HCT116 (cell line): Measurements from ENCODE around the gene MAGI3. TPM values are rescaled to one million over a fixed set of nuclear protein-coding genes. Genes with fewer than 3 reads are reported as not detected.

Experiments
- ATAC-seq: fragments of 200-7000 bp; cut with Tn5 transposase; 2 replicates; pipeline ENCODE4 v1.9.1; 2020; ENCODE audit warnings: mild to moderate bottlenecking, moderate library complexity
- BruUV-seq: library from RNA; stranded (reverse); fragments of 400-500 nt; replicated peaks from 2 replicates; lab custom pipeline; 2021; lab: Mats Ljungman, UMichigan
- CTCF ChIA-PET: fragments of 300-600 bp; sonication (Branson Sonifier 250); formaldehyde crosslinking; loops from one replicate; lab custom pipeline; 2021; ENCODE audit warnings: antibody characterized with exemption; lab: Charles Lee
- POLR2A ChIA-PET: fragments of 300-600, 350-600 bp; sonication (Branson Sonifier 250); formaldehyde crosslinking; loops from one replicate; lab custom pipeline; 2021; ENCODE audit warnings: antibody characterized with exemption; lab: Charles Lee
- RAD21 ChIA-PET, 2 experiments: fragments of 300-600 bp; sonication (Branson Sonifier 250); formaldehyde crosslinking; loops; one replicate each; lab custom pipeline; 2023; ENCODE audit warnings: low total read pairs in 2 of 2; ENCODE audit not compliant: uncharacterized antibody in 2 of 2, unreplicated experiment in 2 of 2, low non-redundant PET in 1 of 2; lab: Charles Lee
- DNase-seq: peaks from one replicate; pipeline ENCODE4 v3.0.0-alpha.2; 2010; ENCODE audit warnings: low read depth, low spot score
- H2AFZ ChIP-seq: fragments of 200-600 bp; shearing (Covaris generic), sonication (generic); 2 replicates; pipeline ENCODE4 v1.6.1; 2017; ENCODE audit warnings: low read depth, mixed run types, mixed read lengths, antibody characterized with exemption, low read length; ENCODE audit not compliant: poor library complexity, severe bottlenecking
- H3K27ac ChIP-seq: 2 replicates; pipeline ENCODE4 v1.5.1; 2012; ENCODE audit warnings: low read depth, low read length
- H3K27me3 ChIP-seq: fragments of 200-600 bp; sonication (generic); 2 replicates; pipeline ENCODE4 v1.6.1; 2016; ENCODE audit warnings: mixed run types, low read length, mixed read lengths; ENCODE audit not compliant: insufficient read depth
- H3K36me3 ChIP-seq, 2 experiments: fragments of 200-500 bp in 1 of 2; fragments of 200-600 bp in 1 of 2; sonication (Bioruptor generic) in 1 of 2; sonication (generic) in 1 of 2; 2 replicates each; pipeline versions ENCODE4 v1.5.1 to v1.6.1; 2014 to 2016; ENCODE audit warnings: low read length in 2 of 2, inconsistent platforms in 1 of 2, mixed read lengths in 1 of 2, mixed run types in 1 of 2; ENCODE audit not compliant: insufficient read depth in 2 of 2, control insufficient read depth in 1 of 2
- H3K4me1 ChIP-seq, 2 experiments: fragments of 200-600 bp in 1 of 2; sonication (generic) in 1 of 2; 2 replicates each; pipeline versions ENCODE4 v1.5.1 to v1.6.1; 2012 to 2017; ENCODE audit warnings: low read length in 2 of 2, inconsistent platforms in 1 of 2, mild to moderate bottlenecking in 1 of 2, mixed read lengths in 1 of 2, mixed run types in 1 of 2, moderate library complexity in 1 of 2; ENCODE audit not compliant: insufficient read depth in 2 of 2, control insufficient read depth in 1 of 2
- H3K4me2 ChIP-seq: fragments of 200-600 bp; sonication (generic); 2 replicates; pipeline ENCODE4 v1.6.1; 2017; ENCODE audit warnings: mixed run types, low read length, mixed read lengths
- H3K4me3 ChIP-seq, 2 experiments: fragments of 200-600 bp in 1 of 2; sonication (generic) in 1 of 2; replicated peaks in 1 of 2; 2 replicates each; pipeline ENCODE4 v1.5.1; 2011 to 2016; ENCODE audit warnings: low read length in 2 of 2, control low read depth in 1 of 2, low read depth in 1 of 2, mild to moderate bottlenecking in 1 of 2, mixed read lengths in 1 of 2, mixed run types in 1 of 2
- H3K79me2 ChIP-seq: fragments of 200-600 bp; sonication (generic); 2 replicates; pipeline ENCODE4 v1.6.1; 2017; ENCODE audit warnings: mild to moderate bottlenecking, mixed run types, low read length, moderate library complexity, mixed read lengths; ENCODE audit not compliant: insufficient read depth
- H3K9ac ChIP-seq: fragments of 200-600 bp; sonication (generic); 2 replicates; pipeline ENCODE4 v1.6.1; 2016; ENCODE audit warnings: low read length, mixed read lengths
- H3K9me2 ChIP-seq: fragments of 200-600 bp; sonication (generic), shearing (Covaris generic); 2 replicates; pipeline ENCODE4 v1.6.1; 2017; ENCODE audit warnings: mixed run types, mild to moderate bottlenecking, moderate library complexity; ENCODE audit not compliant: insufficient read depth
- H3K9me3 ChIP-seq, 2 experiments: fragments of 200-500 bp in 1 of 2; fragments of 200-600 bp in 1 of 2; sonication (Bioruptor generic) in 1 of 2; sonication (generic) in 1 of 2; 2 replicates each; pipeline ENCODE4 v1.6.1; 2014 to 2017; ENCODE audit warnings: low read length in 2 of 2, mixed read lengths in 2 of 2, inconsistent platforms in 1 of 2, low read depth in 1 of 2, mild to moderate bottlenecking in 1 of 2, mixed run types in 1 of 2, moderate library complexity in 1 of 2; ENCODE audit not compliant: control insufficient read depth in 1 of 2, insufficient read depth in 1 of 2
- H4K20me1 ChIP-seq: fragments of 200-600 bp; sonication (generic), shearing (Covaris generic); 2 replicates; pipeline ENCODE4 v1.6.1; 2017; ENCODE audit warnings: mixed run types, mild to moderate bottlenecking, moderate library complexity; ENCODE audit not compliant: insufficient read depth
- CBX3 ChIP-seq: IDR thresholded peaks from 2 replicates; pipeline ENCODE4 v1.6.1; 2012; ENCODE audit warnings: low read depth
- CTCF ChIP-seq, 3 experiments: fragments of 200-600 bp in 1 of 3; sonication (generic) in 1 of 3; IDR thresholded peaks in 2 of 3; conservative IDR thresholded peaks in 1 of 3; 2 replicates each; pipeline ENCODE4 v1.5.1; 2012 to 2017; ENCODE audit warnings: low read depth in 2 of 3, low read length in 2 of 3, antibody characterized with exemption in 1 of 3, borderline replicate concordance in 1 of 3, control low read depth in 1 of 3, mild to moderate bottlenecking in 1 of 3, mixed read lengths in 1 of 3, mixed run types in 1 of 3, moderate library complexity in 1 of 3; ENCODE audit not compliant: insufficient read depth in 1 of 3
- FOSL1 ChIP-seq: IDR thresholded peaks from 2 replicates; pipeline ENCODE4 v1.6.1; 2012; ENCODE audit warnings: low read depth
- POLR2AphosphoS5 ChIP-seq: IDR thresholded peaks from 2 replicates; pipeline ENCODE4 v1.6.1; 2011; ENCODE audit warnings: mild to moderate bottlenecking, low read depth, low read length, moderate library complexity
- REST ChIP-seq: IDR thresholded peaks from 2 replicates; pipeline ENCODE4 v1.6.1; 2012; ENCODE audit warnings: low read depth
- SRF ChIP-seq: IDR thresholded peaks from 2 replicates; pipeline ENCODE4 v1.6.1; 2012; ENCODE audit warnings: low read depth
- ZFX ChIP-seq: fragments of 450-650 bp; IDR thresholded peaks from 2 replicates; pipeline ENCODE4 v1.6.1; 2017
- intact Hi-C: fragments of 100-400 bp; cut with micrococcal nuclease; formaldehyde crosslinking; loops from 2 replicates; pipeline ENCODE4 v1.10.0; 2022
- total RNA-seq: library from RNA; stranded (reverse); gene quantifications from one replicate; pipeline ENCODE4 v1.2.1, GENCODE V29; 2021; ENCODE audit not compliant: unreplicated experiment

Gene MAGI3
- total RNA-seq, 1 experiment from 2014 or later, result 11.8 TPM

GRCh38 chr1:113505357-113505756 is 115.0 kb downstream of the MAGI3 start:
- Histone ChIP-seq H3K4me2 (no peak overlapping the region), H3K27ac (no peak overlapping the region), H3K79me2 (no peaks in the 10 kb centered on the region; the same call in 1 of the 2 replicates), H3K36me3 (no peaks in the 10 kb centered on the region), H3K9me2 (no peaks in the 10 kb centered on the region), H3K9me3 (peaks cover 0 to 3% of the 10 kb centered on the region in 2 experiments; a peak in 2 of 4 replicates), H2AFZ (no peak overlapping the region), H3K4me3 (no peak overlapping the region), H3K4me1 (no peaks in the 10 kb centered on the region), H3K9ac (no peak overlapping the region), H4K20me1 (no peaks in the 10 kb centered on the region), H3K27me3 (no peaks in the 10 kb centered on the region)
- DNase-seq (no peak), ATAC-seq (no peak)
- intact Hi-C loops, result no loop called here
- BruUV-seq, result no TSS peak
- CTCF ChIA-PET, result no interaction called here
- POLR2A ChIA-PET, result no interaction called here
- TF ChIP-seq REST (no peak), ZFX (no peak), FOSL1 (no peak), POLR2AphosphoS5 (no peak), SRF (no peak), CBX3 (no peak), CTCF (IDR thresholded peaks at IDR 0.05 in 2 of 3, conservative IDR thresholded peaks at IDR 0.05 in 1 of 3; ENCODE audit: borderline replicate concordance in 1 of 3, insufficient read depth in 1 of 3, low read depth in 2 of 3, low read length in 2 of 3) (no peak)
- RAD21 ChIA-PET, result no interaction called here
